B cell (primary cell): ENCODE measurements around the gene AATK. TPM values are rescaled to one million over a fixed set of nuclear protein-coding genes. Genes with fewer than 3 reads are reported as not detected.

Experiments used
- ATAC-seq: fragments of 200-7000 bp; cut with Tn5 transposase; one replicate; pipeline ENCODE4 v1.10.0; 2021; ENCODE audit warnings: low read depth, mild to moderate bottlenecking, moderate number of reproducible peaks, moderate library complexity
- CTCF ChIA-PET: fragments of 350-600 bp; sonication (Branson Sonifier 250); formaldehyde crosslinking; loops from one replicate; lab custom pipeline; 2021; ENCODE audit warnings: antibody characterized with exemption, inconsistent platforms; lab: Charles Lee
- POLR2A ChIA-PET: fragments of 350-600 bp; sonication (Branson Sonifier 250); formaldehyde crosslinking; loops from one replicate; lab custom pipeline; 2021; ENCODE audit warnings: antibody characterized with exemption; lab: Charles Lee
- DNase-seq: peaks from one replicate; pipeline ENCODE4 v3.0.0; 2013
- H2AFZ ChIP-seq: 2 replicates; pipeline ENCODE4 v1.6.1; 2012; ENCODE audit warnings: mild to moderate bottlenecking, low read depth, low read length; ENCODE audit not compliant: insufficient read depth, poor library complexity, severe bottlenecking
- H3K27ac ChIP-seq, 2 donors: 1 replicate in 1 of 2; 2 replicates in 1 of 2; pipeline ENCODE4 v1.5.1; 2012 to 2013; ENCODE audit warnings: low read length in 2 of 2, mild to moderate bottlenecking in 2 of 2, moderate library complexity in 1 of 2
- H3K27me3 ChIP-seq, 4 experiments: fragments of 200-600 bp in 1 of 4; sonication (generic) in 1 of 4; replicated peaks in 1 of 4; 1 replicate in 2 of 4; 2 replicates in 2 of 4; pipeline versions ENCODE4 v1.6.1 to v1.7.0; 2013 to 2016; ENCODE audit warnings: low read length in 3 of 4, mild to moderate bottlenecking in 2 of 4, mixed read lengths in 1 of 4, moderate library complexity in 1 of 4; ENCODE audit not compliant: insufficient read depth in 4 of 4, control insufficient read depth in 3 of 4; ENCODE audit errors: control extremely low read depth in 1 of 4
- H3K36me3 ChIP-seq, 2 experiments: replicated peaks in 1 of 2; 1 replicate in 1 of 2; 2 replicates in 1 of 2; pipeline versions ENCODE4 v1.6.1 to v1.7.1; 2013; ENCODE audit warnings: low read length in 1 of 2; ENCODE audit not compliant: insufficient read depth in 2 of 2, control insufficient read depth in 1 of 2; ENCODE audit errors: control extremely low read depth in 1 of 2, extremely low read depth in 1 of 2
- H3K4me1 ChIP-seq, 2 donors: fragments of 200-600 bp in 1 of 2; sonication (generic) in 1 of 2; 1 replicate in 1 of 2; 2 replicates in 1 of 2; pipeline versions ENCODE4 v1.5.1 to v1.6.1; 2013 to 2017; ENCODE audit warnings: low read length in 2 of 2; ENCODE audit not compliant: control insufficient read depth in 2 of 2, insufficient read depth in 2 of 2
- H3K4me2 ChIP-seq: replicated peaks from 2 replicates; pipeline ENCODE3; 2012; ENCODE audit warnings: mild to moderate bottlenecking, low read depth, low read length; ENCODE audit not compliant: poor library complexity, severe bottlenecking
- H3K4me3 ChIP-seq, 5 experiments: fragments of 200-600 bp in 1 of 5; sonication (generic) in 1 of 5; 1 replicate in 3 of 5; 2 replicates in 2 of 5; pipeline versions ENCODE4 v1.5.1 to v1.7.0; 2011 to 2016; ENCODE audit warnings: low read length in 4 of 5, mild to moderate bottlenecking in 4 of 5, low read depth in 2 of 5, control low read depth in 1 of 5, moderate library complexity in 1 of 5; ENCODE audit not compliant: insufficient read depth in 1 of 5; ENCODE audit errors: control extremely low read depth in 1 of 5, extremely low read depth in 1 of 5
- H3K79me2 ChIP-seq: fragments of 200-600 bp; sonication (generic); one replicate; pipeline ENCODE4 v1.6.0; 2016; ENCODE audit warnings: low read length; ENCODE audit not compliant: control insufficient read depth, insufficient read depth
- H3K9ac ChIP-seq: fragments of 200-600 bp; sonication (generic); 2 replicates; pipeline ENCODE4 v1.6.1; 2017; ENCODE audit warnings: mild to moderate bottlenecking, low read length, moderate library complexity
- H3K9me3 ChIP-seq, 3 donors: one replicate each; pipeline versions ENCODE4 v1.6.1 to v1.7.1; 2013; ENCODE audit warnings: low read length in 2 of 3; ENCODE audit not compliant: control insufficient read depth in 2 of 3, insufficient read depth in 1 of 3; ENCODE audit errors: control extremely low read depth in 1 of 3
- H4K20me1 ChIP-seq: 2 replicates; pipeline ENCODE4 v1.6.0; 2012; ENCODE audit warnings: mild to moderate bottlenecking, low read length; ENCODE audit not compliant: insufficient read depth, control insufficient read depth, poor library complexity, severe bottlenecking
- H3K27ac Mint-ChIP-seq: one replicate; pipeline ENCODE4 v1.8.0; 2021; ENCODE audit warnings: mixed read lengths
- H3K27me3 Mint-ChIP-seq: one replicate; pipeline ENCODE4 v1.8.0; 2021; ENCODE audit warnings: mixed read lengths
- H3K4me1 Mint-ChIP-seq: one replicate; pipeline ENCODE4 v1.8.0; 2021; ENCODE audit warnings: mixed read lengths
- H3K4me3 Mint-ChIP-seq: one replicate; pipeline ENCODE4 v1.8.0; 2021; ENCODE audit warnings: mixed read lengths
- H3K9me3 Mint-ChIP-seq: one replicate; pipeline ENCODE4 v1.8.0; 2022; ENCODE audit warnings: mixed read lengths; ENCODE audit not compliant: insufficient read depth
- EZH2 ChIP-seq: IDR thresholded peaks from 2 replicates; pipeline ENCODE4 v1.6.1; 2012; ENCODE audit warnings: borderline replicate concordance, low read depth, mild to moderate bottlenecking, moderate library complexity, low read length; ENCODE audit not compliant: insufficient read depth, poor library complexity, severe bottlenecking
- WGBS: methylation state at CpG from one replicate; pipeline ENCODE4 v1.1.5; 2013; ENCODE audit warnings: missing lambda C conversion rate; ENCODE audit not compliant: insufficient coverage; 5-methylcytosine and 5-hydroxymethylcytosine counted together
- intact Hi-C: fragments of 100-400 bp; cut with micrococcal nuclease; formaldehyde crosslinking; loops from one replicate; pipeline ENCODE4 v1.10.0; 2022
- polyA plus RNA-seq: library from polyadenylated mRNA; depleted of rRNA; stranded (reverse); fragments of >200 nt; gene quantifications from 2 replicates; pipeline ENCODE4 v1.2.3, GENCODE V29; 2012
- total RNA-seq, 2 donors: library from RNA; stranded (reverse); fragments of 120-200 nt in 1 of 2; gene quantifications; 1 replicate in 1 of 2; 2 replicates in 1 of 2; pipeline versions ENCODE4 v1.2.3 to v1.2.4, GENCODE V29; 2013 to 2022
- TF ChIP-seq, protein P1 (sequence below): fragments of 200-600 bp; IDR thresholded peaks from one replicate; pipeline ENCODE4 v1.8.0; 2022; ENCODE audit warnings: antibody characterized with exemption, mild to moderate bottlenecking

The AATK gene
- total and polyA plus RNA-seq, 2 donors (not counting 1 experiment from before 2014, with no cell fraction given): 0.21 to 1.7 TPM

GRCh38 chr17:81127133-81127455 is 38.9 kb downstream of the AATK start:
- Histone ChIP-seq H3K79me2 (no peaks in the 10 kb centered on the region), H4K20me1 (no peaks in the 10 kb centered on the region), H3K4me2 (no peak overlapping the region), H3K4me1 (no peaks in the 10 kb centered on the region), H3K9me3 (no peaks in the 10 kb centered on the region), H3K4me3 (no peak overlapping the region), H2AFZ (no peak overlapping the region), H3K27ac (no peak overlapping the region), H3K36me3 (no peaks in the 10 kb centered on the region), H3K9ac (no peak overlapping the region), H3K27me3 (no peaks in the 10 kb centered on the region)
- ChIA-PET CTCF (no interaction called here), POLR2A (no interaction called here)
- DNase-seq: no peak
- TF ChIP-seq, protein P1, sequence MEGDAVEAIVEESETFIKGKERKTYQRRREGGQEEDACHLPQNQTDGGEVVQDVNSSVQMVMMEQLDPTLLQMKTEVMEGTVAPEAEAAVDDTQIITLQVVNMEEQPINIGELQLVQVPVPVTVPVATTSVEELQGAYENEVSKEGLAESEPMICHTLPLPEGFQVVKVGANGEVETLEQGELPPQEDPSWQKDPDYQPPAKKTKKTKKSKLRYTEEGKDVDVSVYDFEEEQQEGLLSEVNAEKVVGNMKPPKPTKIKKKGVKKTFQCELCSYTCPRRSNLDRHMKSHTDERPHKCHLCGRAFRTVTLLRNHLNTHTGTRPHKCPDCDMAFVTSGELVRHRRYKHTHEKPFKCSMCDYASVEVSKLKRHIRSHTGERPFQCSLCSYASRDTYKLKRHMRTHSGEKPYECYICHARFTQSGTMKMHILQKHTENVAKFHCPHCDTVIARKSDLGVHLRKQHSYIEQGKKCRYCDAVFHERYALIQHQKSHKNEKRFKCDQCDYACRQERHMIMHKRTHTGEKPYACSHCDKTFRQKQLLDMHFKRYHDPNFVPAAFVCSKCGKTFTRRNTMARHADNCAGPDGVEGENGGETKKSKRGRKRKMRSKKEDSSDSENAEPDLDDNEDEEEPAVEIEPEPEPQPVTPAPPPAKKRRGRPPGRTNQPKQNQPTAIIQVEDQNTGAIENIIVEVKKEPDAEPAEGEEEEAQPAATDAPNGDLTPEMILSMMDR: no peak
- TF ChIP-seq EZH2: no peak
- ATAC-seq: no peak
- Mint-ChIP-seq H3K4me3 (no peak overlapping the region), H3K4me1 (no peaks in the 10 kb centered on the region), H3K27me3 (no peaks in the 10 kb centered on the region), H3K27ac (no peak overlapping the region), H3K9me3 (no peaks in the 10 kb centered on the region)
- intact Hi-C loops: no loop called here
- WGBS: 72% methylated on average over 5 of the region's 5 CpGs

- no peaks in the 10 kb centered on the region for H3K4me1 ChIP-seq
- CTCF ChIA-PET: no interaction called here
- Mint-ChIP-seq H3K4me1 (no peaks in the 10 kb centered on the region), H3K27me3 (no peaks in the 10 kb centered on the region), H3K27ac (no peak overlapping the region), H3K4me3 (no peak overlapping the region), H3K9me3 (no peaks in the 10 kb centered on the region)
- POLR2A ChIA-PET: no interaction called here
- no peak overlapping the region for H3K27ac ChIP-seq
- no peaks in the 10 kb centered on the region for H3K79me2 ChIP-seq
- H3K36me3 ChIP-seq: no peaks in the 10 kb centered on the region
- no peak for ATAC-seq
- no peak for TF ChIP-seq EZH2
- TF ChIP-seq, protein P1: no peak
- no peak overlapping the region for H3K4me2 ChIP-seq
- no peak overlapping the region for H3K9ac ChIP-seq
- intact Hi-C loops: no loop called here
- H3K9me3 ChIP-seq: no peaks in the 10 kb centered on the region
- H3K27me3 ChIP-seq: no peaks in the 10 kb centered on the region
- DNase-seq: no peak
- no peak overlapping the region for H3K4me3 ChIP-seq
- H4K20me1 ChIP-seq: no peaks in the 10 kb centered on the region
- H2AFZ ChIP-seq: no peak overlapping the region
- 92% methylated on average over 27 of the region's 34 CpGs for WGBS
Observed at GRCh38 chr17:81126281-81127132, 39.5 kb downstream of the AATK start.
